NCI-H2107 (cell line): ENCODE measurements around the gene MALT1.
"Not testable (repeated sequence)": the region's sequence is repeated elsewhere in the genome, so short reads cannot be mapped to it uniquely, and the experiment has no call there.

Experiments
- DNase-seq: peaks from one replicate; lab custom pipeline; 2025; lab: John Stamatoyannopoulos, UW

MALT1 gene

DNA sequence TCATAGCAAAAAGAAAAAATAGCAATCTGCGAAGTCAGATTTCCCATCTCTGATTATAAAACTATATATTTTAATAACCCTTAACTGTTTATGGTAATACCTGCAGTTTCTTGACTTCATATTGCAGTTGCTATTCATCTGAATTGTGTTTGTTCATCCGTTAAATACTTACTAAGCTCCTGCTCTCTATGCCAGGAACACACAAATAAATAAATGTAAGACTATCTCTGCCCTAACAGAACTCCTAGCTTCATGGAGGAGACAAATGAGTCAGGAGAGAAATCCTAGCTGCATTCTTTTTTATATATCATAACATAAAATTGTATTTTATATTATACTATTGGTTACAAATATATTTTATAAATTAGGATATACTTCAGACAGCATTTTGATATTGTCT lies 61.2 kb downstream of the MALT1 start:
- DNase-seq: no peak

DNA sequence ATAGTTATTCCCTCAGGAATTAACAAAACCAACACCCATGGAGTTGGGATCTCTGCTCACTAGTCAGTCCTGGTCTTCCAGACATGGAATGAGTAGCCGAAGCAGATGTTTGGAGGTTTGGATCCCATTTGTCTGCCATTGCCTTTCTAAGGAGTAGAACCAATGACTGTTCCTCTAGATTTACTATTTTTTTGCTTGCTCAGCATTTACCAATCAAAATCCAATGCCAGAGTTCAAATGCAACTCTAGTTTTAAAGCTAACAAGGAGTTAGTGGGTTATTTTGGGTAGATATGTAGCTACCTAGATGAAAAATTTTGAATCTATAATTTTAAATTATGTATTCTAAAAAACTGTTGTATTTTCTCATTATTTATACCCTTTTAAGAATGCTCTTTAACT lies 62.6 kb downstream of the MALT1 start:
- no peak for DNase-seq

DNA sequence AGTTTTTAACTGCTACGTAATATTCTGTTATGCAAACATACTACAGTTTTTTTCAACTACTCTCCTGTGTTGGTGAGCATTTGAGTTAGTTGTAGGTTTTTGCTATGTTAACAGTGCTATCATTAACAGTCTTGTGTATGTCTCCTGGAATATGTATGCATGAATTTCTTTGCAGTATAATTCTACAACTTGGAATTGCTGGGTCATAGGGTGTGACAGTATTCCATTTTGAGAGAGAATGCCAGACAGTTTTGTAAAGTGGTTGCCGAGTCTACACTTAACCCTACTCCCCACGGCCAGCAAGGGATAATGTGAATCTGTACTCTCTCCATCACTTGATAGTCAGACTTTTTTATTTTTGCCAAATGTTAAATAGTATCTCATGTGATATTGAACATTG lies 67.1 kb downstream of the MALT1 start:
- DNase-seq: no peak

DNA sequence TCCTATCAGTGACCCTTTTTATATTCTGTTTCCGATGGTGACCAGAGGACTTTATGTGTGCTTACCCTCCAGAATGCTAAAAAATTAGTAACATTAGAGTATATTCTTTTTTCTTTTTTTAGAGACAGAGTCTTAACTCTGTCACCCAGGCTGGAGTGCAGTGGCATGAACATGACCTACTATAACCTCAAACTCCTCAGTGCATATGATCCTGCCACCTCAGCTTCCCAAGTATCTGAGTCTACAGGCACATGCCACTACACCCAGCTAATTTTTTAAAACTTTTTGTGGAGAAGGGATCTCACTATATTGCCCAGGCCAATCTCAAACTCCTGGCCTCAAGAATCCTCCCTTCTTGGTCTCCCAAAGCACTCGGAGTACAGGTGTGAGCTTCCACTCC lies 74.6 kb downstream of the MALT1 start:
- DNase-seq: no peak

DNA sequence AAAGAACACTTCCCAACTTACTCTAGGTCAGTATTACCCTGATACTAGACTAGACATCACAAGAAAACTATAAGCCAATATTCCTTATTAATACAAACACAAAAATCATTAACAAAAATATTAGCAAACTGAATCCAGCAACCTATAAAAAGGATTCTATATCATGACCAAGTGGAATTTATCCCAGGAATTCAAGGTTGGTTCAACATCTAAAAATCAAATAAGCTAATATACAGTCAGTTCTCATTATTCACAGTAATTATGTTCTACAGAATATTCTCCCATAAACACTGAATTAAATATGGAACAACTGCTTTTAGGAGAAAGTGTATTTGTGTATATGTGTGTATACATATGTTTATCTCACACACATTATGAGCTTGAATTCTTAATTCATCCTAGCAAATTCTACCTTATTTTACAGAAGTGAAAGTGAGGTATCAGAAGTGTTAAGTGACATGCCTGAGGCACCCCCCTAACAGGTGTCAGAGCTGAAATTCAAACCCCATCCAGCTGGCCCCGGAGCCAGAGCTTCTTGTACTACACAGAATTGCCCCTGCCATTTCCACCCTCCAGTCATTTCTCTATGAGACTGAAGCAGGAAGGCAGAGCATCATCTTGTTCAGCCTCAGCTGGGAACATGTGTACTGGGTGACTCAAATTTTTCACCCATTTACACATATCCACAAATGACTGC lies 77.8 kb downstream of the MALT1 start:
- no peak for DNase-seq

DNA sequence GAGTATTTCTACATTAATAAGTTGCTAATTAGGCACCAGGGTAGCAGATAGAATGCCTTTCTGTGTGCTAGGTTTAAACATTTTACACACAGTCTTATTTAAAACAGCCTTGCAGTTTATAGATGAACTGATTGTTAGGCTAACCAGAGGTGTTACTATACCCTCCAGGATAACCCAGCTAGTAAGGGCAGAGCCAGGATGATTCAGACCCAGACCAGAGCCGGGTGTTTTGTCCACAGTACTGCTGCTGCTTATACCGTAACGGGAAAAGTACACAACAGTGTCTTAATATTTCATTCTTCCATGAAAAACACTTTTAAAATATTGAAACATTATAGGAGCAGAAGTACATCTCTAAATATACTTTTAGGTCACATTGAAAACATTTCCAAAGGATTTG lies 82.7 kb downstream of the MALT1 start:
- no peak for DNase-seq

DNA sequence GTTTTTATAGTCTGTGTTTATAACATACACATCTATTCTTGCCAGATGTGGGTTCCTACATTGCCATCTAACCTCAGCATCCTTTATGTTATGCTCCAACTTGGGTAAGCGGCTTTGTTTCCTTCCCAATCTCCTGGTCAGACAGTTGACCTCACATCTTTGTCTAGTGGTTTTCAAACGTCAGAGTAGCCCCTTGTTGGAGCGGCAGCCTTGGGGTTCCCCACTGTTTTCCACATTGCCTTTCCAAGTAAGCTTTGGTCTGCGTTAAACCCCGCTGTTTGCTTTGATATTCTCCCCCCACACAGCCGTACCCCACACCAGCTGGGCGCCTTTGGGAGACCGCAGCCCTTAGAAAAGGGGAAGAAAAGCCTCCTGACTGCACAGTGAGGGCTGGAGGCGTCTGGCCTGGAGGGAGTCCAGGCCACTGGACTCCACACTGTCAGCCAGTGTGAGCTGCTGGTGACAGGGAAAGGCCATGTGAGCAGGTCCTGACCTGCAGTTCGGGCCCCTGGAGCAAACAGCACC lies 83.3 kb downstream of the MALT1 start:
- DNase-seq: no peak

DNA sequence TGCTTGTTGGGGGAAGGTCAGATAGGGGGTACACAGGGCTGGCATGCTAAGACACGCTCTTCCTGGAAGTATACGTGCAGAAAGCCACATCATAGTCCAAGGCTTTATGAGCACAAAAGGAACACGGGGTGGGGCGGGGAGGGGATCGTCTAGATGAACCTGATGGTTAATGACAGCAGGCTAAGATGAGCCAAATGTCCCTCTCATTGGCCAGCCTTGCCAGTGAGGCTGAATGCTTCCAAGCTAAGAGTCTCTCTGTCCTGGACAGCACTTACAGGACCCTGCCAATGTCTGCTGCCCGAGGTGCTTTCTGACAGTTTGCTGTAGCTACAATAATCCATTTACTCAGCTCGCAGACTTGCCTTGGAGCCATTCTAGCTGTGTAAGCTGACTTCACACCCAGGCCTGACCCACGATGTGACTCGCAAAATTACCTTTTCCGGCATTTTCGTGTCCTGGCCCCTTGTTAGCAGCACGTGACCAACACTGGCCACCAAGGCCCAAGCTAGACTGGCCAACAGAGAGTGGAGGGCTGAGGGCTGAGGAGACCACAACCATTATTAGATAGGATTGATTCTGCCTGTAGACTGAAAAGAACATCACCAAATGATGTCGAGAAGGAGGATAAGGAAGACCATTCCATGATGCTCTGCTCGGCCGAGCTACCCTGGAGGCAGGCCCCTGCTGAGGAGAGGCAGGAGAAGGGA lies 84.2 kb downstream of the MALT1 start:
- no peak for DNase-seq

DNA sequence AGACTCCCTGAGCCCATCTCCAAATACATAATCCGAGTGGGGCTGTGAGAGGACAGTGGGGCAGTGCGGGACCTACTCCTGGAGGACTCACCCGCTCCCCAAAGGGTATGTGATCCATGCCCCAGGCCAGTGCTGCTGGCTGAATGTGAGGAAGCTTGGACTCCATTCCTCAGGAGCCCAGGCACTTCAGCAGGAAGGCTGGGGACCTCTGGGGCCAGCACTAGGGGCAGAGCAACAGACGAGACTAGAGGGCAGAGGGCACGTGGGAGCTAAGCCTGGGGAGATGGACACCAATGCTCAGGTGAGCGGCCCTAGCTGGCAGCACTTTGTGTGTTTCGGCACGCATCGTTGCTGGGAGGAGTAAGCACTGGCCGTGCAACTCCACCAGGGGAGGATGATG lies 84.9 kb downstream of the MALT1 start:
- DNase-seq: no peak

DNA sequence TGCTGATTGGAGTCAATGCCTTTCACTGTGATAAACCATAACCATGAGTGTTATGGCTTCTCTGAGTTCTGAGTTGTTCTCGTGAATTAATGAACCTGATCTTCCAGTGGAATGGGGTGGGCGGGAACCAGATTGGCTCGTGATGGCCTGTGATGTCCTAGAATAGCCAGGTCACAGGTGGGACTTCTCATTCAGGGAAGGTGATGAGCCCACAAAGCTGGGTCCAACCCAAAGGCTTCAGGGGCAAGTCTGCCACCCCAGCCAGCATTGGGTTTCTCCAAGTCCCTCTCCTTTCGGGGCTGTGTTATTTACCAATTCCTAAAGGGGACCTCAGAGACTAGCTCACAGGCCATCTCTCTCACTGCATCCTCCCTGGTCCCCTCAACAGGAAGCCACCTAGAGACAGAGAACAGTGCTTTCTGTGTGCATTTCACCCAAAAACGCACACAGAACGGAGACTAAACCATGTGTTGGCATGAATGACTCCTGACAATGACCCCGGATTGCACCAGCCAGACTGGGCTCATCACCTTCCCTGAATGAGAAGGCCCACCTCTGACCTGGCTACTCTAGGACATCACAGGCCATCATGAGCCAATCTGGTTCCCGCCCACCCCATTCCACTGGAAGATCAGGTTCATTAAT lies 85.5 kb downstream of the MALT1 start:
- DNase-seq: no peak

DNA sequence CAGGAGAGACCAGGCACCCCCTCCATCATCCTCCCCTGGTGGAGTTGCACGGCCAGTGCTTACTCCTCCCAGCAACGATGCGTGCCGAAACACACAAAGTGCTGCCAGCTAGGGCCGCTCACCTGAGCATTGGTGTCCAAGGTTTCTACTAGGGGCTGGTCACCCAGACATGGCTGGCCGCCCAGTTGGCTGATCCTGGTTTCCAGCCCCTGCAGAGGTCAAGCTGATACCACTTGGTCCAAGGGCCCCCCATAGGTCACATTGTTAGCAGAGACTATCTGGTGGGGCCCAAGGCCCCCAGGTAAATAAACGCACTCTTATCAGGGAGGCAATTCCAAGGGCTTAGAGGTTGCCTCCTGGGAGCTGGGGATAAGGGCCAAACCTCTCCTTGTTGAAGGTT lies 86.1 kb downstream of the MALT1 start:
- not testable (repeated sequence) for DNase-seq

DNA sequence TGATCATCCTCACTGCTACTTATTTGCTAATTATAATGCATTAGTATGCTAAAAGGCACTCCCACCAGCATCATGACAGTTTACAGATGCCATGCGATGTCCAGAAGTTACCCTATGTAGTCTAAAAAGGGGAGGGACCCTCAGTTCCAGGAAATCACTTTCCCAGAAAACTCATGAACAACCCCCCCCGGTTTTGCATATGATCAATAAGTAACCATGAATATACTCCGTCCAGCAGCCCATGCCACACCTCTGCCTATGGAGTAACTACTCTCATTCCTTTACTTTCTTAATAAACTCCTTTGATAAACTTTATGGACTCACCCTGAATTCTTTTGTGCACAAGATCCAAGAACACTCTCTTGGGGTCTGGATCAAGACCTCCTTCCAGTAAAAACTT lies 86.8 kb downstream of the MALT1 start:
- DNase-seq: no peak

DNA sequence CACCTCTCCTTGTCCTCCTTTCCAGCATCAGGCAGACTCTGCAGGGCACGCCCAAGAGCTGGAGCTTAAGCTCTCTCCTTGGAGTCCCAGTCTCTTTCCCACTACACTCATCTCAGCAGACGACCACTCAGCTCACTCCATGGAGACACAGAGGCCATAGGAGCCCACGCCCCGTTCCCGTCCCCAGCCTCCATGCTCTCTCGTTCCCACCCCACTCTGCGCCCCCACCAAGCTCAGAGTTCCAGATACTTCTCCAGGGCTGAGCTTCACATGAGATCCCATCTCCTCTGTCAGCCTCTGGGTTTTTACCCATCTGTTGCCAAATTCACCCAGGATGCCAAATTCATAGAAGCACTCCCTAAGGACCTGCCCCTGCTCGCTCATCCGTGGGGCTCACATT lies 87.3 kb downstream of the MALT1 start:
- DNase-seq: no peak

DNA sequence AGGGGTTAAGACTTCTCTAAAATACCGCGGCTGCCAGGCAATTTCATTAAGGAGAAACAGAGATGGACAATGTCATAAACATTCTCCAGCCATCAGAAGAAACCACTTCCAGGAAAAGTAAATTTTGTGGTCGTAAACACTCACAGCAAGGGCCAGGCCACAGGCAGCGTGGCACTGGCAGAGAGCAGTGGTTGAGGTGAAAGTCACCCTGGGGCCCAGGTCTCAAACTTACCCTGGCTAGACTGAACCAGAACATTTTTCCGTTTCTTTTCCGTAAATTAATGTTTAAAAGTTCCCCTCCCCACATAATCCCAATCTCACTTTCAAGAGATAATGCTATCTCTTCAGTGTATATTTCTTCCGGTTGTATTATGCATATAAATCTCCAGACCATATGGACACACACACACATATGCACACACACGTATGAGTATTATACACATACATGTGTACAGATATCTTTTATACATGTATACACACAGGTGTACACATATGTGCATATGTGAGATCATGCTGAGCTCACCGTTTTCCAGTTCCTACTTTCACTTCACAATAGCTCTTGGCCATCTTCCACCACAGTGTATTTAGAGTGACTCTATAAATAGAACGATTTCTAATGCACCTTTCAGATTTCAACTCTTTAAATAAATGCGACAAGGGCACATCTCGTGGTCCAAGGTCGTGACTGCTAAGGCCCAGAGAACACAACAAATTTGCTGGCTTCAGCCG lies 90.1 kb downstream of the MALT1 start:
- no peak for DNase-seq

DNA sequence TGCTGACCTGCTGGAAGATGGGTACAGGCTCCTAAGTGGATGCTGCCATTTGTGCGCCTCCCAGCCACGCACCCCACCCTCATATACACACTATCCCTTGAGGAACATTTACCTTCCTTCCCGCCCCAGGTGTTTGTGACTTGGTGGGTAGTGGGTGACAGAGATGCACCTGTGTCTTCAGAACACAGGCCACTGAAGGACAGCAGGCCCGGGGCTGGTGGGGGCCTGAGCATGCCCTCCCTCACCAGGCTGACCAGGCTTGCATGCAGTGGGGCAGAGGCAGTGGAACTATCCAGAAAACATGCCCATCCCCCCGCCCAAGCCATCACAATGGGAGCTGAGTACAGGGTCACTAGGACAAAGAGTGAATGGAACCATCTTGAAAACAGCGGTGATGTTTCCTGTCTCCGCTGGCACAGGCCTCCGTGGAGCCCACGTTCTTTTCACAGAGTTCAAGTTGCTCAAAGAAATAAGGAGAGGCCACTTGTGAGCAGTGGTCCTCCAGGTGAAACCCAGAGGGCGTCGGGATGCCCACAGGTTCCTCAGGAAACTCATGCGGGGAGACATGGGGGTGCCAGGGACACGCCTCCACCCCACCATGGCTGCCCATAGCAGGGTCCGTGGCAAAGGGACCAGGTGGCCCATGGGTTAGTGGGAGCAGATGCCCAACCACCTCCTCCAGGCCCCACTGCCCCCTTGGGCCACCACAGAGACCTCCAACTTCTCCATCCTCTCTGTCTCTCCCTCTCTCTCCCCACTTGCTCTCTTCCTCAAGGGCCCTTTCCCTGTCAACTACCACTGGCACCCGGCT lies 90.9 kb downstream of the MALT1 start:
- no peak for DNase-seq

DNA sequence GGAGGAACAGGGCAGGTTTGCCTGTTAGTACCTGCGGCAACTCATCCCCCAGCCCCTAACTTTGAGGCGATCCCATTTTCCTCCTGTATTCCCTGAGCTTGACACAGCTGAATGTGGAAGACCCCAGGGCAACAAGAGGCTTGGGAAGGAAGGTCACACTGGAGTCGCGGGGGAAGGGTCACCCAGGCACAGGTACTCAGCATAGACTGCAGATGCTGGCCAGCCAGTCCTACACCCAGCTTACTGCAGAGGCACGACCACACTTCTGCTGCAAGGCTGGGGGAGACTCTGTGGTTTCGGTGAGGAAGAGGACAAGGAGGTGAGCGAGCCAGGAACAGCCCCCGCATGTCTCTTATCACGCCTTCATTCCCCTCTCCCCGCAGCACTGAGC lies 91.5 kb downstream of the MALT1 start:
- DNase-seq: no peak

DNA sequence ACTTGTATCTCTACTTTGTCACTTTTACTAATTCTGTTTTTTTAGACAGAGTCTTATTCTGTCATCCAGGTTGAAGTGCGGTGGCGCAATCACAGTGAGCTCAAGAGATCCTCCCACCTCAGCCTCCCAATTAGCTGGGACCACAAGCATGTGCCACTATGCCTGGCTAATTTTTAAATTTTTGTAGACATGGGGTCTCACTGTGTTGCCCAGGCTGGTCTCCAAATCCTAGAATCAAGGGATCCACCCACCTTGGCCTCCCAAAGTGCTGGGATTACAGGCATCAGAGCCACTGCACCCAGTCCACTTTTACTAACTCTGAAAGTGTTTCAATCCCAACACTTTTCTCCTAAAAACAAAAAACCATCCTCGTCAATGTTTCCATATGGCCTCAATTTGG lies 94.9 kb downstream of the MALT1 start:
- no peak for DNase-seq

DNA sequence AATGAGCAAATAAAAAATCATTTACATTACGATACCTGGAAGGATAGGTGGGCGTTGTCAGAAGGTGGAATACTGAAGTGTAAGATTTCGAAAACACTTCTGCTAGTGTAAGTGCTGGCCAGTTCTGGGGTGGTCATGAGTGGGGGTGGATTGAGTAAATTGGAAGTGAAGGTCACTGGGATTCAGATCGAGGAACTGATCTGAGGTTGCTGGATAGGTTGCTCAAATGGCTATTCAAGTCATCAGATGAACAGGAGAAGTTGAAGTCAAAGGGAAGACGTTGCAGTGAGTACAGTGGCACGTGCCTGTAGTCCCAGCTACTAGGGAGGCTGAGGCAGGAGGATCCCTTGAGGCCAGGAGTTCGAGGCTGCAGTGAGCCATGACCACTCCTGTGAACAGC lies 95.7 kb downstream of the MALT1 start:
- no peak for DNase-seq

DNA sequence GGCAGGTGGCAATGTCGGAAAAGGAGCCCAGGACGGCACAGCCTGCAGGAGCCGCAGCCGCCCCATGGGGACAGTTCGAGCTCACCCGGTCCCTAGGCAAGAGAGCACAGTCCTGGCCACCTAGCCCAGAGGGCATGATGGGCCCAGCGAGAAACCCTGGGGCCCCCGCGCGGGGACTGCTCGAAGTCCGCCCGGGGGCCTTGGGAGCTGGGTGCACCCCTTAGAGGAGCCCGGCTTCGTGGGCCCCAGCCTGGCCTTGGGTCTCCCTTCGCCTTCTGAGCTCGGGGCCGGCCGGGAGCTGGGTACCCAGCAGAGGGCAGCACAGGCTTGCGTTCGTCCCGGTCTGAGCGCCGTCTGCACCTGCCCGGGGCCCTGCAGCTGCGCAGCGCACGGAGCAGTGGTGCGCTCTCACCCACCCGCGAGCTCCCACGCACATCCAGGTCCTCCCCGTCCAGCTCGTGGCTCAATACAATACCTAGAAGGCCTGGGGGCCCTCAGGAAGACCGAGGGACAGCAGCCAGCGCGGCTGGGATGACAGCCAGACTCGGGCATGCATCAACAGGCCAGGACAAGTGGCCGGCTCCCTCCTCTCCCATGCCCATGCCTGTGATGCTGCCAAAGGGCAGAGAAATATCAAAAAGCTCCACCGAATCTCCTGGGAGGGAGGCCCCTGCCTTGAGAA lies 97.2 kb downstream of the MALT1 start:
- peak; percentile 75 for DNase-seq

DNA sequence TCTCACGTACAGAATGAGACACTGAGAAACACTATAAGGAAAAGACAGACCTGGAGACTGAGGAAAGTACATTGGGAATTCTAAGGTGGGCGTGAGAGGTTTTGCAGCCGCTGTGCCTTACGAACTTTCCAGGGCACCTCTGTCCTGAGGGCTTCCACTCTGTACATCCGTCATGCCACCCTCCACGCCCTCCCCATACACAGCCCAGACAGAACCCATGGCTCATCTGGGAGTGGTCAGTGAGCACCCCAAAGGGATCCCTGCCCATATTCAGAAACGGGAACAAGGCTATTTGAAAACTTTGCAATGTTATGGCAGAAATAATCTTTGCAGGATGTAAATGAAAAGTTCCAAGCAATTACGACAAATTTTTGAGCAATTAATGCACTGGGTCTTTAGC lies 98.1 kb downstream of the MALT1 start:
- no peak for DNase-seq

DNA sequence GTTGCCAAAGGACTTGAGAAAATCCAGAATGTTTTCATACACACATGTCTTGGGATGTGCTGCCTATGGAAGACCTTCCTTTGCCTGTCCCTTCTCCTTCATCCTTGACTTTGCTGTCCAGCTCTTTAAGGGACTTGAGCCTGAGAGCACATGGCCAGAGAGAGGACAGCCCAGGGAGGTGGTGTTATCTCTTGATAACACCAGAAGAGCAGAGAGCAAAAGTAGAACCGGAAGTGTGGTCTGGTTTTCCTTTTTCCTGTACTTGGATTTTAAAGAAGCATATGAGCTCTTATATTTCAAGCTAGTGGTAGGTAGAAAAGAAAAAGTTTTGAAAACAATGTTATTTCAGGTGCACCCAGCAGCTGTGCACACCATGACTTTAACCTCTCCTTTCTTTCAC lies 99.3 kb downstream of the MALT1 start:
- DNase-seq: no peak
